NCI-H2196 treated with DMSO at 0.1 percent for 48 hours (cell line): ENCODE data around the gene TNS4.

ENCODE experiments used
- DNase-seq: peaks from one replicate; lab custom pipeline; 2025; ENCODE audit not compliant: unreplicated experiment; lab: John Stamatoyannopoulos, UW

The TNS4 gene

DNA sequence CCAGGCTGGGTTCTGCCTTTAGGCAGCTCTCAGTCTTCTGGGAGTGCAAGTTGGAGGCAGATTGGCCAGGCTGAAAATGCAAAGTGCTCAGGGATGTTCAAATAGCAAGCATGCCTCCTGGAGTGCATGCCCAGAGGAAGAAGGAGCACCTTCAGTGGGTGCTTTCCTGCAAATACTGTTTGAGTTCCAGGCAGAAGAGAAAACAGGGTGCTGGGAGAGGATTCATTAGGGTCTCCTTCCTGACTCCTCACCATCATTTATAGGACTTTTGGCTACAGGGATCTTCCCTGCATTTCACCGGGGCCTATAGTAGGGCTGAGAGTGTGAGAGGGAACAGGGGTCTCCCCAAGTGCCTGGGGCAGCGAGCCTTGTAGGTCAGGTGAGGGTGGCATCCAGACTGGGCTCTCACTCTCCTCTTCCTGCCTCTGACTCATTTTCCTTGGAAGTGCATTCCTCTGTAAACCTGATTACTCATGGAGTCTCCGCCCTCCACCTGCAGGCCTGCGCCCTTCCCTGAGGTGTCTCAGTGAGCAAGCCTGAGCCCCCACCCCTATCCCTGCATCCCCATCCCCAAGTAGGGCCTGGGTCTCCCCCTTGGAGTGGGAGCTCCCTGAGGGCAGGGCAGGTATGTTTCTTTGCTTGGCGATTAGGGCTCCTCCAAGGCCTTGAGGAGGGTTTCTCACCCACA lies 17.1 kb upstream of the TNS4 start:
- DNase-seq, result no peak

DNA sequence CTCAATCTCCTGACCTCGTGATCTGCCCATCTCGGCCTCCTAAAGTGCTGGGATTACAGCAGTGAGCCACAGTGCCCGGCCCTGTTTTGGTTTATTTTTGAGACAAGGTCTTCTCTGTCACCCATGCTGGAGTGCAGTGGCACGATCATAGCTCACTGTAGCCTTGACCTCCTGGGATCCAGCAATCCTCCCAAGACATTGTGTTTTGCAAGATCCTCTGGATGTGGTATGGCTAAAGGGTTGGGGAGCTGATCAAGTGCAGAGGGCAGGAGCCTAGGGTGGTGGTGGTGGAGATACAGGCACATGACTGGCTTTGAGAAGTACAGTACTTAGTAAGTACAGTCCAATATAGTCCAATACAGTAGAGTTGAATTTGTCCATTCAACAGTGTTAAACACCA lies 16.6 kb upstream of the TNS4 start:
- DNase-seq, result no peak

DNA sequence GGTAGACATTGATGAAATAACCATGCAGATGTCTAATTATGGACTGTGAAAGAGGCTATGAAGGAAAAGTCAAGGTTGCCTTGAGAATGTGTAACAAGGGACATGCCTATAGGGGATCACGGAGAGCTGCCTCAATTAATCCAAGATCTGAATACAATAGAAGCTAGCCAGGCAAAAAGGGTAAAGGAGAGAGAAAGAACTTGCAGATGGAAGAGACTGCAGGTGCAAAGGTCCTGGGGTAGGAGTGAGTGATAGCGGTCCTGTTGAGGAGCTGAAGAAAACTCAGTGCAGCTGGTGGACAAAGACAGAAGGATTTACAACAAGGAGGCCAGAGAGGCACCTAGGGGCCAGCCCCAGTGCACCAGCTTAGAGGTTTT lies 15.9 kb upstream of the TNS4 start:
- no peak for DNase-seq

DNA sequence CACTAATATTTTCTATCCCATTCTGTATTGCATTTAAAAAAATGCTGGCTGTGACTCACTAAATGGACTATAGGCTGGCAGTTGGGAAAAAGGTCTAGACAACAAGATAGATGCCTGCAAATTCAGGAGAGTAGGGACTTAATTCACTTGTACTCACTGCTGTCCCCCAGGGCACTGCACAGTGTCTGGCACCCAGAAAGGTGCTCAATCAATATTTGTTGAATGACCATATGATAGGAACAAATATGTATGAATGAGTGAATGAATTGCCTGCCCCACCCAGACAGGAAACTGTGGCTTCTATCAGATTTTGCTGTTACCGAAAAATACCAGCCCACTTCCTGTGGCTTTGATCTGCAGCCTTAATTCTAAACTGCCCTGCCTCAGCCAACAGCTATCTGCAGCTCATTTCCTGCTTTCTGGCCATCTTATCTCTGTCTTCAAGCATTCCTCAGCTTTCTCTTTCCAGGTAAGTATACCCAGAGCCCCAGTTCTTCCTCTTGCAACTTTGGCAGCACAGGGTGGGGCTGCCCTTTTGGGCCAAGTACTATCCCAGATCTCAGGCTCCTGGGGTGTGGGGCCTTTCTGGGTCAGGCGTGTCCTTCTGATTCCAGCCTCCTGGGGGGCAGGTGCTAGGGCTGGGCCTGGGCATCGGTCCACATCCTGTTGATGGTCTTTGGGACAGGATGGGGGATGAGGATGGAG lies 15.3 kb upstream of the TNS4 start:
- no peak for DNase-seq

DNA sequence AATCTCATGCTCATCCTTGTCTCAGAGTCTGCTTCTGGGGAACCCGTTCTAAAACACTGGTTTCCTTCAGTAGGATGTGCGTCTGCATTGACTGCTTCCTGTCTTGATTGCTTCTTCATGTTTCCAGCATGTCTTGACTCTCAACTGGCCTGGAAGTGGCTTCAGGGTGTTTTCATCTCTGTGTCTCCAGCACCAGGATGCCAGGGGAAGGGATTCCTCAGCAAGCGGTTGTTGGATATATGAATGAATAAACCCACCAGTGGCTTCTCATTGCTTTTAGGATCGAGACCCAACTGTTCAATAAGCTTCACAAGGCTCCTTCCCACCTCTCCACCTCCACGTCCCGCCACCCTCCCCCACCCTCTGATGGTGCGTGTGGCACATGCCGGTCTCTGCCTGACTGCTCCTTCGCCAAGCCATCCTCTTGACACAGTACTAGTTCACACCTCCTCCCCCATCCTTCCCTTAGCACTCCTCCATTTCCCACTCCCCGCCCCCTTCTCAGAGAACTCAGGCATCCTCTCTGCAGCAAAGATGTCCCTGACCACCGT lies 14.1 kb upstream of the TNS4 start:
- no peak for DNase-seq

DNA sequence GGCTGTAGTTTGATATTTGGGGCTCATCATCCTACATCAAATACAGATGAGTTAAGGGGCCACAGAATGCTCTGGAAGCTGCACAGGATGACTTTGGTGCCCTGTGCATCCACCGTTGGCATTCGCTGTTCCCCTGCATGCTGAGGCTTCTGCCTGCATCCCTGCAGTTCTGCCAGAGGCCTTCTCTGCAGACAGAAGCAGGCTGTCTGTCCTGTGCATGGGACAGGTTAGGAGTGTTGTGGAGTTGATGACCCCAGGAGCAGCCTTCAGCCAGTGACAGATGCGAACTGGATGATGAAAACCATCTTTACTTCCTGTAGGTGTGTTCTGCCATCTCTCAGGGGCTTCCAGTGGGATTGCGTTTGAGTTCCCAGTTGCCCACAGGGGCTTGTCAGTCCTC lies 13.6 kb upstream of the TNS4 start:
- DNase-seq, result no peak

DNA sequence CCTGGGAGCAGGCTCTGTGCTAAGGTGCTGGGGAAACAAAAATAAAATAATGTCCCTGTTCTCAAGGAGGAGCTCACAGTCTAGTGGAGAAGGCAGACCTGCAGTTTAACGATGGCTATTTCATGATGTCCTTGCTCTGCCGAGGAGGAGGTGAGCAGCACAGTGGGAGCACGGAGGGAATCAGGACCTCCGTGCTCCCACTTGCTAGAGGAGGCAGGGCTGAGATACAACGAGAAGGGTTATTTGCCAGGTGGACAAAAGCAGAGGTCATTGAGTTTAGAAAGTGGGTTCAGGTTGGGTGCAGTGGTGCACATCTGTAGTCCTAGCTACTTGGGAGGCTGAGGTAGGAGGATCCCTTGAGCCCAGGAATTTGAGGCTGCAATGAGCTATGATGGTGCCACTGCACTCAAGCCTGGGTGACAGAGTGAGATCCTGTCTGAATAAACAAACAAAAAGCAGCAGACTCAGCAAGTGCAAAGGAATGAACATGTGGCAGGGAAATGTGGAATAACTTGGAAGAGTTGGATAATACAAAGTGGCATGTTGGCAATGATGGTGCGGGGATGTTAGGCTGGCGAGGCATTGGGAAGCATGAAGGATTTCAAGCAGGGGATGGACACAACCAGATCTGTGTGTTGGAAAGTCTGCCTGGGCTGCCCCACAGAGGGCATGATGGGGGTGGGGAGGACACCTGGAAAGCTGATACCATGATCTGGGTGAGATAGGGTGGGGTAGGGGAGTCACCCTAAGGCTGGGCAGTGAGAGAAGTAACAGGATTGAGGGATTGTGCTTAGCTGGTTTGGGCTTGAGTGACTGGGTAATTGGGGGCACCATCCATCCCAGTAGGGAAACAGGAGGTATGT lies 12.8 kb upstream of the TNS4 start:
- DNase-seq, result no peak

DNA sequence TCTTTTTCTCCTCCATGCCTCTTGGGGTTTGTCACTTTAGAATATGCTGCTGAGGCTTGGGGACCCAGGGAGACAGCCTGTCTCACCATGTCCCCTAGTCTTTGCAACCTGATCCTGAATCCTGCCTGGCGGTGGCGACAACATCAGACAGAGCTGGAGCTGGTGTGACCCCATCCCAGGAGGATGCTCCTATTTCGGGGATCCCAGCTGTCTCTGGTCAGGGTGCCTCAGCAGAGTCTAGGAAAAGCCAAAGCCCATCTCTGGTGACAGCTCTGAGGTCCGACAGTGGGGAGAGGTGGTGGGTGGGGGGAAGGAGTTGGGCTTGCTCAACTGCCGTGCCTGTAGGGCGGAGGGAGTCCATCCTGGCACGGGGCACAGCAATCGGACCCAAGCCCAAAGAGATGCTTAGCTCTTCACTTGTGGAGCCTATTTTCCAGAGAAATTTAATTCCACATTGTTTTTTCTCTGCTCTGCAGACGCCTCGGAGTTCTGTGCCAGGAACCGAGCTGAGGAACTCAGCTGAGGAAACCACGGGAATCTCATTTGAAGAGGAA lies 10.3 kb upstream of the TNS4 start:
- no peak for DNase-seq

DNA sequence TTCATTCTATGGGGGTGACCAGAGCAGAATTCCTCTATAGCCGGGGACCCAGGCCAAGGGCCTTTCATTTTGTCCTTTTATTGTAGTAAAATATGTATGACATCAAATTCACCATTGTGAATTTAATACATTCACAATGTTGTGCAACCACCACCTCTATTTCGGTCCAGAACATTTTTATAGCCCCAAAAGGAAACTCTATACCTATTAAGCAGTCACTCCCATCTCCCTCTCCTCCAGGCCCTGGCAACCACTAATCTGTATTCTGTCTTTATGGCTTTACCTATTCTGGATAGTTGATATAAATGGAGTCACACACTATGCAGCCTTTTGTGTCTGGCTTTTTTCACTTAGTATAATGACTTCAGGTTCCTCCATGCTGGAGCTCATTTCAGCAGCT lies 9.7 kb upstream of the TNS4 start:
- no peak for DNase-seq

DNA sequence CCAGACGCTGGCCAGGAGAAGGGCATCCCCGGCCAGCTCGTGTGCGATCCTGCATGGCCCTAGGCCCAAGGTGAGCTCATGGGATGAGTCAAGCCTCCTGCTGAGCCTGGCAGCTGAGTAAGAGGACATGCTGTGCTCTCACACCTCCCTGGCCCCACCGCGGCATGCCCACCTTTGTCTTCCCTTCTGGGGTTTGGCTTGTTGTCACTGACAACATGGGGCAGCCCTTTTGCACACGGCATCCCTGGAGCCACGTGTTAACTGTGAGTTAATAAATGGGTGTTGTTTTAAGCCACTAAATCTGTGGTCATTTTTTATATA lies 8.9 kb upstream of the TNS4 start:
- no peak for DNase-seq

DNA sequence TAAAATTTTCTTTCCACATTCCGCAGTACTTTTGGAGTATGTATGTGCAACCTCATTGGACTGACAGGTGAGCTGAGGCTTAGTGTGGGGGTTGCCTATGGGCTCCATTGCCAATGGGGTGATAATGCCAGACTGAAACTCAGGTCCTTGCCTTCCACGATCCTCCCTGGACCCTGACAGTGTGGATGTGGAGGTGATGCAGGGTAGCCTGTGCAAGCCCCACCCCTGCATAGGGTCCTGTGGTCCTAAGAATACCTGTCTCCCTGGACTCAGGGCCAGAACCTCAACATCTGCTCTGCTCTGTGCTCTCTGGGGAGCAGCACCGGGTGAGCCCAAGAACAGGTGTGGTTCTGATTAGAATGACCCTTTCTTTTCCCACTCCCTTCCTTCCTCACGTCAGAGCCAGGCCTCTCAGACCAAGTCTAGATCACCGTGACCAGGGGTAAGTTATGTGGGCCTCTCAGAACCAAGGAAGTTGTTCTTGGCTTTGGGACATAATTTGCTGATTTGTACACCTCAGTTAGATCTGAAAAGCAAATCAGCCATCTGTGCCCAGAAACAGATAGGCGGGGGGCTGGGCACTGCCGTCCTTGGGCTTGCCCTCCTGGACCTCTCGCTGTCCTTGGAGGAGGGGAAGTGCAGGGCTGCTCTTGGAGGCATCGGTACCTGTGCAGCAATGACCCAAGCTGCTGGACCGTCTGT lies 8.4 kb upstream of the TNS4 start:
- DNase-seq, result no peak

DNA sequence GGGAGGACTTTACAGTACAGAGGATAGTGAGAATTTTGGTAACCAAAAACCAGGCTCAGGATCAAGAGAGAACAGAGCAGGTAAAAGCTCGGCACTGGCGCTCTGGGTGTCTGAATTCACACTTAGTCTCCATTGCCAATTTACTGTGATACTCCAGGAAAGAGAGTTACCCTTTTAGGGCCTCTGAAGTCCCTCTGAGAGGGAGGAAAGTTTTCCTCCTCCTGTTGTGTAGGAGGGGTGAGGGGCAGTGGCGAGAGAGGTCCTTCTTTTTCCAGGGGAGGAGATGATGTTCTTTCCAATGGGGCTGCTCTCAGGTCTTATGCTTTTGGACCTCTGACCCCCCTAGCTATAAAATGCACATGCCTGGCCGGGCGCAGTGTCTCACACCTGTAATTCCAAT lies 5.4 kb upstream of the TNS4 start:
- DNase-seq, result no peak

DNA sequence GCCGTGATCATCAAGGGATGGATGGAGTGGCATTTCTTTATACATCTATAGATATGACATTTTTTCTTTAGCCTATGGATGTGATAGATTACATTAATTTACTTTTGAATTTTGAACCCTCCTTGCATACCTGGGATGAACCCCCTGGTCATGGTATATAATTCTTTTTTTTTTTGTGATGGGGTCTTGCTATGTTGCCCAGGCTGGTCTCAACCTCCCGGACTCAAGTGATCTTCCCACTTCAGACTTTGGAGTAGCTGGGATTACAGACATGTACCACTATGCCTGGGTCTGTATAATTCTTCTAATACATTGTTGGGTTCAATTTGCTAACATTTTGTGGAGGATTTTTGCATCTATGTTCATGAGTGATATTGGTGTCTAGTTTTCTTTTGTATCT lies 1.7 kb upstream of the TNS4 start:
- DNase-seq, result no peak

DNA sequence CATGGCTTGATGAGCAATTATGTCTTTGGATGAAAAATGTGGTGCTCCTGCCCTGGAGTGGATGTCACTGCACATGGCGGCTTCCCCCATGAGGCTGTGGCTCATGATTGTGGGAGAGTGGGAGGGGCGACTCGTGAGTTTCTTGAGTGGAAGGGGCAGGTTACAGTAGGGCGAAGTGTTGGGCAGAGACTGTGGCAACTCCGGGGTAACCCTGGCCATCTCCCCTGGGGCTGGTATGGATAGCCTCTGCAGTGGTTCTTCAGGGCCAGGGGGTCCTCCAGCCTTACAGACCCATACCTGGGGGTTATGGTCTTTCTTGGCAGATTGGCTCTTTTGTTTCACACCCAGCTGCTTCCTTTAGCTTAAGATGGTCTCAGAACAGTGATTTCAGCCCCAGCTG lies 1.3 kb upstream of the TNS4 start:
- no peak for DNase-seq

DNA sequence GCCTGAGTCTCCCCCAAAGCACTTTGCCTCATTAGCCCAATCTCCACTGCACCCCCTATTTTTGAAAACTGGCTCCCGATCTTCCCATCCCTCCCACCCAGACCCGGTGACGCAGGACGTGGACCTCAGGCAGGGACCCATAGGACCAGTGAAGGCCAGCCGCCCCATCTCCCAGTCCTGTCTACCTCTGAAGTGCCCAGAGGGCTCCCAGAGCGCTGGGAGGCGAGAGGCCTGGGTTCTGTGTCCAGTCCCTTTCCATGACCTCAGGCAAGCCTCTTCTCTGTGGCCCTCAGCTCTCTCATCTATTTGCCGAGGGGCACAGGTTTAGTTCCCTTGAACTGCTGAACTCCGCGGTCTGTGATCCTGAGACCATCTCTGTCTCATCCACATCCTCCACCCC lies 714 bp downstream of the TNS4 start:
- no peak for DNase-seq

DNA sequence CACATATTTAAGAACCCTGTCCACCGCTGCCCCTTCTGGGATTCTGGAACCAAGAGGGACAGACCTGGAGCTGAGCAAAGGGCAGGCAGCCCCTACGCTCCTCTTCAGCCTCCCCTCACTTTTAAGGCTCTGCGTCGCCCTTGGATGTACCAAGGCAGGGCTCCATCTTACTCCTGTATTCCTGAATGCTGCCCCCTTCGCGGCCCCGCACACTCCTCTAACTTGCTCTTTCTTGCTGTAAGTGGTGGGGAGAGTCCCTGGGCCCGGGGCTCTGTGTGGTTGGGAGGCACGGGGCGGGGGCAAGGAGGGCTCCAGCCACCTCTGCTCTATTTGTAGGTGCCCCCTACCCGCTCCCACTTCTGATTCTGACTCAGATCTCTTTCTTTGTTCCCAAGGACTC lies 1.2 kb downstream of the TNS4 start:
- no peak for DNase-seq

DNA sequence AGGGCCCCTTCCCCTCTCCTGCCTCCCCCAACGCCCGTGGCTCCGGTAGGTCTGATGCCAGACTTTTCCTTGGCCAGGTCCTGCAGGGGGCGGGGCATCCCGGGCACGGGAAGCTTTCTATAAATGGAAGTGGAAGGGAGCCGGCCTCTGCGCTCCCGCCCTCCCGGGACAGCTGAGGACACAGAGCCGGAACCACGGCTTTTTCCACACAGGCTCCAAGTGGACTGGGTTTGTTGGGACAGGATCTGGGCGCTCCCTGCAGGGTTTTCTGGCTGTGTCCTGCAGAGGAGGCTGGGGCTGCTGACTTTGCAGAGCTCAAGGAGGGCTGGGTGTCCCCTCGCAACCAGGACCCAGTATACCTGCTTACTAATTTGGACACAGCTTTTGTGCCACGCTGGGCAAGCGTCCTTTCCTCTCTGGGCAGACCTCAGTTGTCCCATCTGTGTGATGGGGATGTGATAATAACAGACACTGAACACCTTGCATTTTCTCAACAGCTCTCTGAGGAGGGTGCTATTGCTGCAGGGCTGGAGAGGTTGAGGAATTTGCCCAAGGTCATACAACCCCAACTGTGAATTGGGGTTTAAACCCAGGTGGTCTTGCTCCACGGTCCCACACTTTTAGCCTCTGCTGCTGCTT lies 1.8 kb downstream of the TNS4 start:
- DNase-seq, result no peak

DNA sequence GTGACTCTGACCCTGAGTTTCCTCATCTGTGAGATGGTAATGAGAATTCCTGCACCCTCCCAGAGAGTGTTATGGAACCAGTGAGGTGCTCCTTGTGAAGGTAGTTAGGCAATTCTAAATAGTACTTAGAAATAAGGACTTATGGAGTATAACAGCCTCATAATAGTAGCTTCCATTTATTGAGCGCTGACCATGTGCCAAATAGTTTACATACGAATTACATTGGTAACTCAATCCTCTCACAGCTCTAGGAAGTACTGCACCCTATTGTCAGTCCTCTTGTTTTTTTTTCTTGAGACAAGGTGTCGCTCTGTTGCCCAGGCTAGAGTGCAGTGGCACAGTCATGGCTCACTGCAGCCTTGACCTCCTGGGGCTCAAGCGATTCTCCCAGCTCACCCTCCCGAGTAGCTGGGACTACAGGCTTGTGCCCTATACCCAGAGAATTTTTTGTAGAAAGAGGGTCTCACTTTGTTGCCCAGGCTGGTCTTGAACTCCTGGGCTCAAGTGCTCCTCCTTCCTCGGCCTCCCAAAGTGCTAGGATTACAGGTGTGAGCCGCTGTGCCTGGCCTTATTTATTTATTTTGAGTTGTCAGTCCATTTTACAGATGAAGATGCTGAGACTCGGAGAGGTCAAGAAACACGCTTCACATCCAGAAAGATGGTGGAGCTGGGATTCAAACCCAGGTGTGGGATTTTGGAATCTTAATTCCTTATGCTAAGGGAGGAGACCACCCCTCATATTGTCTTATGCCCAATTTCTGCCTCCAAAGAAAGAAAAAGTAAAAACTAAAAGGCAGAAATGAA lies 2.9 kb downstream of the TNS4 start:
- no peak for DNase-seq

DNA sequence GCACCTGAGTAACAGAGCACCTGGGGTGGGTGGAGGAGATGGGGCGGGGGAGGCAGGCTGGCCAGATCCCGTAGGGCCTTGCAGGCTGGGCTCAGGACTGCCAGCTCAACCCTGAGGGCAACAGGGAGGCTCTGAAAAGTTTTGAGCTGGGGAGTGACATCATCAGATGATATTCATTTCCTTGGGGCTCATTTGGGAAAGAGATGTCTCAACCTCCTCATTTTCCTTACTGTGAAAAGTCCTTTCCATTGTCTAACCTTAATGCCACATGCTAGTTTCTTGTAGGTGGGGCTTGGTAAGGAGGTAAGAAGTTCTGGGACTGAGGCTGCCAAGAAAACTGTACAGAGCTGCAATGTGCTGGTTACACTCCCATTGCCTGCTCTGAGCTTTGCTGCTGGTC lies 3.7 kb downstream of the TNS4 start:
- DNase-seq, result no peak
